ENCODE results near the gene SIM2. TPM values are rescaled to one million over a fixed set of nuclear protein-coding genes. Genes with fewer than 3 reads are reported as not detected.

Gene SIM2
- total RNA-seq, 4 donors from 2014 or later, result 0.42 TPM; not detected in 3

DNA sequence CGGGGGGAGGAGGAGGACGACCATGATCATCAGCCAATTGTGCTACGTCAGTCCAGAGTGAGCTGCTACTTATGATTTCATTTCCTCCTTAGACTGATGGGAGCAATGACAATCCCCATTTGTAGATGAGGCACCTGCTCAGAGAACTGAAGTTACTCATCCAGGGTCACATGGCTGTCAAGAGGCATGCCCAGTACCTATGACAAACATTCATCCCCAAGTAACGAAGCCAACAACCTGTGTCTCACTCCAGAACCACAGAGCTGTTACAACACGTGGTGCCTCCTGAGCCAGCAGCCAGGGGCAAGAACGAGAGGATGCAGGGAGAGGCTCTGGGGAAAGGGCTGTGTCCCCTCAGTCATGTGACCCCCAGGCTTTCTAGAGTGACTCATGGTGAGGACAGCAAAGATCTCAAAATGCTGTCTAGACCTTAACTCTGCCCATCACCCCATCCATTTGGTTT, 93.6 kb downstream of the SIM2 start:
- Histone ChIP-seq H3K9me3 (peaks cover 0 to 10% (median 7%) of the 10 kb centered on the region in 4 donors), H3K4me1 (no peaks in the 10 kb centered on the region), H3K27me3 (no peaks in the 10 kb centered on the region), H3K27ac (replicated peaks in 1 of 4) (no peak overlapping the region), H3K4me3 (no peak overlapping the region), H3K36me3 (no peaks in the 10 kb centered on the region)
- intact Hi-C loops (cut with DNase I), result no loop called here
- TF ChIP-seq POLR2AphosphoS5 (IDR thresholded peaks at IDR 0.05) (no peak), POLR2A (IDR thresholded peaks at IDR 0.05; ENCODE audit: low read depth) (no peak)
- no peak for DNase-seq (ENCODE audit: extremely low spot score)
- WGBS, result 83% methylated on average over 6 of the region's 6 CpGs

DNA sequence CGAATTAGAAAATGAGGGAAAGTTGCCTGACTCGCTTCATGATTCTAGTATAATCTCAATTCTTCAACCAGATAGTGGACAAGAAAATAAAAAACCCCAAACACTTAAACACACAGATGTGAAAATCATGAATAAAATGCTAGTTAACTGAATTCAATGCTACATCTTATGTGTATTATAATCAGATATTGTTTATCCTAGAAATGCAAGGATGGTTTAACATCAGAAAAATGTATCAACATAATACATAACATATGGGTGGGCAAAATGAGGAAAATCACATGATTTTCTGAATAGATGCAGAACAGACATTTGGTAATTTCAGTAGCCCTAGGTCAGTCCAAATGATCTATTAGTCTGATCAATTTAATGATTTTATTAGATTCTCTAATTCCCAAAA, 97.2 kb downstream of the SIM2 start:
- H3K36me3 ChIP-seq, result no peaks in the 10 kb centered on the region
- no peak for TF ChIP-seq POLR2AphosphoS5 (IDR thresholded peaks at IDR 0.05)
- no peak for TF ChIP-seq POLR2A (IDR thresholded peaks at IDR 0.05; ENCODE audit: low read depth)
- TF ChIP-seq, protein P1, sequence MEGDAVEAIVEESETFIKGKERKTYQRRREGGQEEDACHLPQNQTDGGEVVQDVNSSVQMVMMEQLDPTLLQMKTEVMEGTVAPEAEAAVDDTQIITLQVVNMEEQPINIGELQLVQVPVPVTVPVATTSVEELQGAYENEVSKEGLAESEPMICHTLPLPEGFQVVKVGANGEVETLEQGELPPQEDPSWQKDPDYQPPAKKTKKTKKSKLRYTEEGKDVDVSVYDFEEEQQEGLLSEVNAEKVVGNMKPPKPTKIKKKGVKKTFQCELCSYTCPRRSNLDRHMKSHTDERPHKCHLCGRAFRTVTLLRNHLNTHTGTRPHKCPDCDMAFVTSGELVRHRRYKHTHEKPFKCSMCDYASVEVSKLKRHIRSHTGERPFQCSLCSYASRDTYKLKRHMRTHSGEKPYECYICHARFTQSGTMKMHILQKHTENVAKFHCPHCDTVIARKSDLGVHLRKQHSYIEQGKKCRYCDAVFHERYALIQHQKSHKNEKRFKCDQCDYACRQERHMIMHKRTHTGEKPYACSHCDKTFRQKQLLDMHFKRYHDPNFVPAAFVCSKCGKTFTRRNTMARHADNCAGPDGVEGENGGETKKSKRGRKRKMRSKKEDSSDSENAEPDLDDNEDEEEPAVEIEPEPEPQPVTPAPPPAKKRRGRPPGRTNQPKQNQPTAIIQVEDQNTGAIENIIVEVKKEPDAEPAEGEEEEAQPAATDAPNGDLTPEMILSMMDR (IDR thresholded peaks at IDR 0.05), result no peak
- TF ChIP-seq EP300 (IDR thresholded peaks at IDR 0.05), result no peak
- H3K4me3 ChIP-seq, result no peak overlapping the region
- no peak for DNase-seq (ENCODE audit: extremely low spot score)
- no peaks in the 10 kb centered on the region for H3K4me1 ChIP-seq
- H3K27ac ChIP-seq (replicated peaks in 1 of 4), result no peak overlapping the region
- H3K9me3 ChIP-seq, result peaks cover 0 to 10% (median 7%) of the 10 kb centered on the region in 4 donors
- WGBS, result 93% methylated on average over 2 of the region's 2 CpGs
- no peaks in the 10 kb centered on the region for H3K27me3 ChIP-seq
- intact Hi-C loops (cut with DNase I), result no loop called here

- peaks cover 0 to 10% (median 7%) of the 10 kb centered on the region in 4 donors for H3K9me3 ChIP-seq
- H3K4me1 ChIP-seq, result no peaks in the 10 kb centered on the region
- intact Hi-C loops (cut with DNase I), result no loop called here
- no peak overlapping the region for H3K4me3 ChIP-seq
- no peak for DNase-seq (ENCODE audit: extremely low spot score)
- H3K27ac ChIP-seq (replicated peaks in 1 of 4), result no peak overlapping the region
- H3K36me3 ChIP-seq, result peaks cover 0 to 4% (median 0%) of the 10 kb centered on the region in 4 donors
- no peak for TF ChIP-seq EP300 (IDR thresholded peaks at IDR 0.05)
- no peak for TF ChIP-seq POLR2AphosphoS5 (IDR thresholded peaks at IDR 0.05)
- no peak for TF ChIP-seq POLR2A (IDR thresholded peaks at IDR 0.05; ENCODE audit: low read depth)
- TF ChIP-seq, protein P1 (IDR thresholded peaks at IDR 0.05), result no peak
- H3K27me3 ChIP-seq, result no peaks in the 10 kb centered on the region
Measured at GRCh38 chr21:36798491-36798890, 99.6 kb downstream of the SIM2 start.

Other genes with a start within 250 kb of the SIM2 start
- not detected for gene CLDN14, start 219.0 kb upstream of the SIM2 start, total RNA-seq